ENCODE measurements around the gene XIRP1.

The XIRP1 gene

DNA sequence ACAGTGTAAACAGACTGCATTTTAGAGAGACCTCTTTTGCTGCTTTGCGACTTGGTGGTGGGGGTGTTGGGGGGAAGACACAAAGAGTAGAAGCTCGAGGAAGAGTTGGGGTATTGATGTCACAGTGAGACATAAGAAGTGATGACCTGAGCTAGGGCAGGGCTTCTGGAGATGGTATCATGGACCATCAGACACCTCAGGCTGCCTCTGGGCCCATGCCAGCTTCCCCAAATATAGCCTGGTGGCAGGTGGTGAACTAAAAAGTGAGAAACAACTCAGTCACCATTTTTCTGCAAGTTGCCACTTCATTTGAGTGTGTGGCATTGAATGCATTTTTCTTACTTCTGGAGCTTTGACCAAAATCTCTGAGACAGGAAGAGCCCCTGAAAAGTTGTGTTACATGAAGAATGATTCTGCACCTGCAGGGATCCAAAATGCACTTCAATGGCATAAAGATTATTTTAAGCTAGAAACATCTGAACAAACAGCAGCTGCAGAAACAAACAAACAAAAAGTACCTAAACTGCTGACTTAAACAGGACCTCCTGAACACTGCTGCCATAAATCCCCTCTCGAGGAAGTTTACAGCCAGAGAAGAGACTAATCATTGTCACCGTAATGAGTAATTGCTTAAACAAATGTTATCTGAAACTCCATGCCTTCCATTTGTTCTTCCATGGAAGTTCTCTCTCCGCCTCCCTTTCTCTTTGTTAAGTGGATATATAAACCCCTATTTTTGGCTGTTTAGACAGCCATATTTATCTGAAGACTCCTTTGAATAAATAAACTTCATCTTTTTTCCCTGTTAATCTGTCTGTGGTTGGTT, 15.2 kb upstream of the XIRP1 start:
- no peak for DNase-seq

GRCh38 chr3:39205919-39206516, 13.6 kb upstream of the XIRP1 start:
- DNase-seq: no peak

DNA sequence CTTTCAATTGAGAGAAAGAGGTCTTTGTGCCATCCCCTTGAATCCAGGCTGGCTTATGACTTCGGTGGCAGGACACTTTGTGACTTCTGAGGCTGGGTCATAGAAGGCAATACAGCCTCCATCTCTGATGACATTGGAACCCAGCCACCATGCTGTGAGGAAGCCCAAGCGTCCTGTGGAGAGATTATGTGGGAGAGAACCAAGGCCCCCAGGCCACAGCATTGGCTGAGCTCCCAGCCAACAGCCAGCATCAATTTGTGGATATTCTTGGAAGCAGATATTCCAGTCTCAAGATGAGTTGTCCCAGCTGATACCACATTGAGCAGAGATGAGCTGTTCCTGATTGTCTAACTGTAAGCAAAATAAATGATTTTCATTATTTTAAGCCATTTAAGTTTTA, 12.7 kb upstream of the XIRP1 start:
- DNase-seq: no peak

DNA sequence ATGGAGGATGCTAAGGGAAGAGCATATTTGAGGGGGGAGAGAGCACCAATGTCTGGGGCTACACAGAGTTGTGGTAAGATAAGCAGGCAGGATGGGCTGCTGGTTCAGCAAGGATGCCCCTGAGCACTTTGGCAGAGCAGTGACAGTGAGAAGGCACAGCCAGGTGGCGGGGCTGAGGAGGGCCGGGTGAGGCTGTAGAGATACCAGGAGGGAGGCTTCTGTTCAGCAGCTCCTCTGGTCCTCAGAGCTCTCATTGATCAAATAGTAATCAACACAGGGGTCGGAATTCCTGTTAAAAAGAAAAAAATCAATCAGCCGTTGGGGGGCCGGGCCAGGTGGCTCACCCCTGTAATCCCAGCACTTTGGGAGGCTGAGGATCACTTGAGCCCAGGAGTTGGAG, 11.5 kb upstream of the XIRP1 start:
- DNase-seq: no peak

GRCh38 chr3:39203402-39203801, 11.0 kb upstream of the XIRP1 start:
- DNase-seq: no peak

DNA sequence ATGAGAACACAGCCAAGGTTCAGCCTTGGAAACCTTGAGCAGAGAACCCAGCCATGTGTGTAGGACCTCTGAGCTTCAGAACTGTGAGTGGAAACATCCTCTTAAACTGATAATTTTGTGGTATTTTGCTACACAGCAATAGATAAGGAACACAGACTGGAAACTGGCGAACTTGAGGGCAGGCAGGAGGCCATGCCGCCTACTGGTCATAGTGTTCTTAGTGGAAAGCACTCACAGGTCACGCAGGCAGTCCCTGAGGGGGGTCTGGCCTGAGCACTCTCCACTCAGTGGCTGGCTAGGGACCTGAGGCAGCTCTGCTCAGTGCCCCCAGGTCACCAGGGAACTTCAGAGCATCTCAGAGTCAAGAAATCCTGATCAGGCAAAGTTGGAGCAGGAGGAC, 9.7 kb upstream of the XIRP1 start:
- DNase-seq: no peak

- DNase-seq: no peak
Observed at GRCh38 chr3:39196671-39197356, 4.4 kb upstream of the XIRP1 start.

DNA sequence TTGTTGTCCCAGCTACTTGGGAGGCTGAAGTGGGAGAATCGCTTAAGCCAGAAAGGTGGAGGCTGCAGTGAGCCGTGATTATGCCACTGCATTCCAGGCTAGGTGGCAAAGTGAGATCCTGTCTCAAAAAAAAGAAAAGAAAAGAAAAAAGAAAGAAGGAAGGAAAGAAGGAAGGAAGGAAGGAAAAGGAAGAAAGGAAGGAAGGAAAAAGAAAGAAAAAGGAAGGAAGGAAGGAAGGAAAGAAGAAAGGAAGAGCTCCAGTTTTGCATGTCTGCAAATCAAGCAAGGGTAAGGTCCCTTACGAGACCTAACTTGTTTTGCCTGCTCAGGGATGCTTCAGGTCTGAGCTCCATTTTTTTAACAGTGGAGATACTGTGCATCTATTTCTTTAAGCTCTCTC, 3.6 kb upstream of the XIRP1 start:
- no peak for DNase-seq

GRCh38 chr3:39193391-39193790, 996 bp upstream of the XIRP1 start:
- DNase-seq: no peak

GRCh38 chr3:39191773-39192172, 622 bp downstream of the XIRP1 start:
- DNase-seq: no peak

DNA sequence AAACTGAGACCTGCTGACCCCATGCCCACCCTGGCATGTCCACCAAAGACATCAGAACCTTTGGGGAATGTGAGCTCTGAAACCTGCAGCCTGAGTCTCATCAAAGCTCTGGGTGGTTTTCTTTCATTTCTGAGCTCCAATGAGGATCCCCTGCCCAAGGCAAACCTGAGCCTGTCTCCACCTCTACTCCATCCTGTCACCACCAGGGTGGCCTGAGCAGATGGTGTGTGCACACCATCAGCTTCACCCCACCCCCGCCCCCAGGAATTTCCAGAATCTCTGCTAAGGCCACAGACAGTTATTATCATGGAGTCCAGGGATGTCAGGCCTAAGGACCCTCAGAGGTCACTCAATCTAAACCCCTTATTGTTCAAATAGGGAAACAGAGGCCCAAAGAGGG, 1.3 kb downstream of the XIRP1 start:
- DNase-seq: no peak

DNA sequence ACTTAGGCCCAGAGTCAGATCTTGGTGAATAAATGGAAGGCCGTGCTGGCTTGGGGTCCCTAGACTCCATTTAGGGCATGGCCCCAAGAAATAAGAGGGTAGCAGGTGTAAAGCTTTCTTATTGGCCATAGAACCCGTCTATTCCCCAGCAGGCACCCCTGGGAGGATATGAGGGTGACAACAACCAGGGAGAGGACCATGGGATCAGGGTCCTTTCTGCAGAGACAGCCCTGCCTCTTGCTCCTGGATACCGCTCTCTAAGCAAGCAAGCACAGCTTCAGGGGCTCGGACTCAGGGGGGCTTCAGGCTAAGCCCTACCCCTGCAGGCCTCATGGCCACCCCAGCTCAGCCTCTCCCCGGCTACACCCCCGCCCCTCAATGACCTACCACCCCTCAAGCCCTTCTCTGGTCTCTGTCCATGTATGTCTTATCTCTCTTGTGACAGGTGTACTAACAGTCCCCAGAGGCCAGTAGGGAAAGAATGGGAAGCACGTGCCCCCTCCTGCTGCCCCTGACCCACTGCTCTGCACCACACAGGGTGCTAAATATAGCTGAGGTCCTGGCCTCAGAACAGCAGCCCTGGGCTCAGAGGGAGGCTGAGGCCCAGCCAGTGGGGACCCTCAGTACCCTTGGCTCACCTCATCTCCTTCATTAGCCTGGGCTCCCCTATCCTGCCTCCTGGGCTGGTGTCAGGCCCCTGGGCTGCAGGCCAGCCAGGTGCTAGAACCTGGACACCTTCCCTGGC, 1.9 kb downstream of the XIRP1 start:
- no peak for DNase-seq

GRCh38 chr3:39189959-39190269, 2.5 kb downstream of the XIRP1 start:
- DNase-seq: peak; percentile 66 to 67

DNA sequence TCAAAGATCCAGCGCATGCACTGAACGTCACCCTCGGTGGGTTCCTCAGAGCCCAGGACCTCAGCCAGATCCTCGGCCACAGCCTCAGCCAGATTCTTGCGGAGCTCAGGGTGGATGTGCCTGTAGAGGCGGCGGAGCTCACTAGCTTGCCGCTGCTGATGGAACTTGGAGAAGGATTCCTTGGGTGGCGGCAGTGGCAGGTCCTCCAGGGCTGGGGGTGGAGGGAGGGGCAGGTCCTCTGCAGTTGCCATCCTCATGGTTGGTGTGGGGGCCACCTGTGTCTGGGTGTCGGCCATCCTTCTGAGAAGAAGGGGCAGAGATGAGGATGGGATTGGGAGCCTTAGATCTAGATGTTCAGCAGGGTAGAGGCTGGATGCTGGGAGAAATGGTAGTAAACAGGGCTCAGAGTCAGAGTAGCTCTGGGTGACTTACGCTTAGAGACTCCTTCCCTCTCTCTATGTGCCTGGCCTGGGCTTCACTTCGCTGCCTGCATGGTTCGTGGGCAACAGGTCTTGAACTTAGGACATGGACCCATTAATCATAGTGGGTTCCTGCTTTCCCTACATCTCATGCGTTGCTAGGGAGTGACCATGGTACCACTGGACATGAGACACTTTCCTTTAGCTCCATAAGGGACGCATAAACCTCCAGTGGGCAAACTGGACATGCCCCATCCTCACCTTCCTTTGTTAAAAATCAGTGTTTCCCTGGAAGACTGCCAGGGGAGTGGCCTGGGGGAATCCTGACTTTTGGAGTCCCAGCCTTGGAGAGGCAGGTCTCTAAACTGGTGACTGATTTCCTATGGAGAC, 3.0 kb downstream of the XIRP1 start:
- DNase-seq: no peak

DNA sequence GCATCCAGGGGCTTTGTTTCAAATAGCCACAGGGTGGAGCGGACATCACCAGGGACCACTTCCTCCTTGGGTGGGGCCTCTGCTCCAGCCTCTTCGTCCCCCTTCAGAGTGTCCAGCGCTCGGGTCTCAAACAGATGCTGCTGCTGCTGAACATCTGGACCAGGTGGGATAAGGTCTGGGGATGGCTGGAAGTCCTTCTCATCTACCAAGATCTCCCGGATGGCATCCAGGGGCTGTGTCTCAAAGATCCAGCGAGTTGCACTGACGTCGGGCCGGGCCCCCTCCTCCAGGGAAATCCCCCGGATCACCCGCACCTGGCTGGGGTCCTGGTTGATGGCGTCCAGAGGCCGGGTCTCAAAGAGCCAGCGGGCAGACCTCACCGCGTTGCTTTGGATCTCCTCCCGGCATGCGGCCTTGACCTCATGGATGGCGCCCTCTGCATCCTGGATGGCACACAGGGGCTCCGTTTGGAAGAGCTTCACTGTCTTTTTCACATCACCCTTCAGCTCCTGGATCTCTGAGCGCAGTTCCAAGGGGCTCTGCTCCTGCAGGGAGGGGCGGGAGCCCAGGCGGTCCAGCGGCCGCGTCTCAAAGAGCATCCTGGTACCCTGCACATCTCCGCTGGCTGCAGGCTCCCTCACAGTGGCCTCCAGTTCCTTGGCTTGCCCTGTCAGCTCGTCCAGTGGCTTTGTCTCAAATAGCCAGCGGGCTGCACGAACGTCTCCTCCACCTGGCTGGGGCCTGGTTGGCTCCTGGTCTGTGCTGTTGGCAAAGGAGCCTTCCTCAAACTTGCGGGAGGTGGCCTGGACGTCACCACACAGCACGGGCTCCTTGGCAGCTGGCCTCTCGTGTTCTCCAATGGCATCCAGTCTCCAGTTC, 3.9 kb downstream of the XIRP1 start:
- DNase-seq: no peak

- DNase-seq: no peak
Observed at GRCh38 chr3:39187372-39188155, 4.8 kb downstream of the XIRP1 start.

DNA sequence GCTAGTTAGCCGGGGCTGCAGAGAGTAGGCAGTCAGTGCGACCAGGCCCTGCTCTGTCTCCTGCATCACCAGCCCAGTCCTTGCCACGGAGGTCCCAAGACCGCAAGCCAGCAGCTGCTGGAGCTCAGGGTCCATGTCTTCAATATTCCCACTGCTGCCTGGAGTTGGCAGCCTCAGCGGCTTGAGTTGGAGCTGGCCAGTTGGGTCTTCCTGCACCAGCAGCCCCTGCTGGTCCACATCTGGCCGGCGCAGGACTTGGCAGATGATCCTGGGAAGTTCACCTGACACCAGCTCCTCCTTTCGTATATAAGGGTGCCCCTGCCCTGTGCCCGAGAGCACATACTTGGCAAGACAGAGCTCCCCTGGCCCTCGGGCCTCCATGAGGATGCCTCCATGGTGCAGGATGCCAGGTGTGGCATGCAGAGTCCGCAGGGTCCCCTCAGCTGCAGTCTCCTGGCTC, 5.7 kb downstream of the XIRP1 start:
- DNase-seq: no peak

DNA sequence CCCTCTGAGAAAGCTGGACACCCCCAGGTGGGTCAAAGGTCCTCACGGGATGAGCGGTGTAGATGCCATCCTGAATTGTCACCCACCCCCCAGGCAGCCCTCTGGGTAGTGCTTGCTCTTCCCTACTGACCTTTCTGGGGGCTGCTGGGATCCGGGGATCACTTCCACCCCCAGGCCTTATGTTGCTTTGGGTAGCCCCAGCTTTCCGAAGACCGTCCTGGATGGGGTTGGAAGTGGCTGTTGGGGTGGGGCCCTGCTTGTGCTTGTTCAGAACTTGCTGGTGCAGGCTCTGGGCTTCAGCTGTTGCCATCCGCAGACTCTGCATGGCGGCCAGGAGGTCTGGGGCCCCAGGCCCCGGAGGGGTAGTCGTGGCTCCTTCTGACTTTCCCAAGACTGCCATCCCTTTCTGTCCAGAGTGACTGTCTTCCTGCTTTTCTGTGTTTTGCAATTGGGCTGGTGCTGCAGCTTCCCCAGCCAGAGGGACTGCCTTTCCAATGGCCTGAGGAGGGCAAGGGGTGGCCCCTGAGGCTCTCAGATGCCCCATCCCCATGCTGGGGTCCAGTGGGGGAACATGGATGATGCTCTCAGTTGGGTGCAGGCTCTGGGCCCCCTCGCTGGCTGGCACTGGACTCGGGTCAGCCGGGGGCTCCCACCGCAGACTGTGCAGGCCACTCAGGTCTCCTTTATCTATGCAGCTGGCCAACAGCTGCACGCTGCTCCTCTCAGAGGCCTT, 6.3 kb downstream of the XIRP1 start:
- DNase-seq: no peak

DNA sequence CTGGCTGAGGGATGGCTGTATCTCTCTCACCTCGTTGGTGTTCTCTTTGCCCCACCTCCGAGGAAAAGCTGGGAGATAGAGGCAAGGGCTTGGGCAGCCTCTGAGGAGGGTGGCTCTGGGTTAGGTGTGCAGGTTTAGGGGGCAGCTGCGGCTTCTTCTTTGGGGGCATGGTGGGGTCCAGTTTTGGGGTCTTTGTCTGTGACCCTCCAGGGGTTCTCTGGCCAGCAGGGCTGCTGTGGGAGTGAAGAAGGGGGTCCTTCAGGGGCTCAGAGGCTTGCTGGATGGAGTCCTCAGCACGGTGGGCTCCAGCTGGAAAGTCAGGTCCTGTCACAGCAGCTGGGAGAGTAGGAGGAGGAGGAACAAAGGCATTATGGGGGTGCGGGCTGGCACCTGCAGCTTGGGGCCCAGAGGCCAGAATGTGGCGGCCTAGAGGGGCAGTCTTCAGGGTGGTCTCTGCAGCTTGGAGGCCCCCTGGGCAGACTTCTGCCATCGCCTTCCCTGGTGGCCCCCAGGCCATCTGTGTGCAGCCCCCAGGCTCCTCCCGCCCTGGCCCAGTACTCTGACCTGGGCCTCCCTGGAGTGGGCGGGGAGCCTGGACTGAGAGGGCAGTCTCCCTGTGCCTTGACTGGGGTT, 7.0 kb downstream of the XIRP1 start:
- DNase-seq: no peak
